A673 (cell line): ENCODE data around the gene ANO4. TPM values are rescaled to one million over a fixed set of nuclear protein-coding genes. Genes with fewer than 3 reads are reported as not detected.

ENCODE experiments used
- BruUV-seq: library from RNA; stranded (reverse); fragments of 400-500 nt; replicated peaks from 2 replicates; lab custom pipeline; 2021; lab: Mats Ljungman, UMichigan
- CTCF ChIA-PET: fragments of 300-600 bp; sonication (Branson Sonifier 250); formaldehyde crosslinking; loops from one replicate; lab custom pipeline; 2022; ENCODE audit warnings: antibody characterized with exemption; lab: Charles Lee
- POLR2A ChIA-PET: fragments of 300-600 bp; sonication (Branson Sonifier 250); formaldehyde crosslinking; loops from one replicate; lab custom pipeline; 2022; ENCODE audit warnings: antibody characterized with exemption; ENCODE audit not compliant: low non-redundant PET; lab: Charles Lee
- DNase-seq: peaks from one replicate; pipeline ENCODE4 v3.0.0-alpha.2; 2015; ENCODE audit warnings: low spot score
- H3K27ac ChIP-seq: fragments of 200-600 bp; sonication (generic); 2 replicates; pipeline ENCODE4 v1.5.1; 2016; ENCODE audit warnings: mixed run types, low read depth, mild to moderate bottlenecking, mixed read lengths, antibody characterized with exemption, low read length; ENCODE audit not compliant: poor library complexity, severe bottlenecking
- H3K27me3 ChIP-seq: fragments of 200-600 bp; sonication (generic); replicated peaks from 2 replicates; pipeline ENCODE4 v1.6.1; 2017; ENCODE audit warnings: mixed run types, low read depth, mild to moderate bottlenecking, mixed read lengths, antibody characterized with exemption, low read length; ENCODE audit not compliant: insufficient read depth, poor library complexity
- H3K36me3 ChIP-seq: fragments of 200-600 bp; sonication (generic); 2 replicates; pipeline ENCODE4 v1.6.1; 2016; ENCODE audit warnings: mixed run types, mild to moderate bottlenecking, mixed read lengths, antibody characterized with exemption, low read length; ENCODE audit not compliant: insufficient read depth, poor library complexity, severe bottlenecking
- H3K4me1 ChIP-seq: fragments of 200-600 bp; sonication (generic); 2 replicates; pipeline ENCODE4 v1.6.1; 2017; ENCODE audit warnings: mixed run types, mild to moderate bottlenecking, mixed read lengths, antibody characterized with exemption, low read length; ENCODE audit not compliant: insufficient read depth, poor library complexity, severe bottlenecking
- H3K4me3 ChIP-seq: fragments of 200-600 bp; sonication (generic); 2 replicates; pipeline ENCODE4 v1.5.1; 2016; ENCODE audit warnings: low read depth, mixed run types, mild to moderate bottlenecking, mixed read lengths, low read length; ENCODE audit not compliant: poor library complexity, severe bottlenecking
- H3K9me3 ChIP-seq: fragments of 200-600 bp; sonication (generic); 2 replicates; pipeline ENCODE4 v1.6.1; 2016; ENCODE audit warnings: mixed run types, low read depth, mild to moderate bottlenecking, mixed read lengths, antibody characterized with exemption, low read length; ENCODE audit not compliant: poor library complexity, severe bottlenecking
- CTCF ChIP-seq: fragments of 300-800, 200-600 bp; sonication (generic); conservative IDR thresholded peaks from 2 replicates; pipeline ENCODE4 v1.5.1; 2017; ENCODE audit warnings: low read depth, mild to moderate bottlenecking, antibody characterized with exemption, low read length, moderate library complexity, mixed read lengths
- EZH2 ChIP-seq: fragments of 200-600 bp; sonication (generic); IDR thresholded peaks from 2 replicates; pipeline ENCODE4 v1.6.1; 2017; ENCODE audit warnings: borderline replicate concordance, low read depth, mild to moderate bottlenecking, mixed read lengths, antibody characterized with exemption, low read length; ENCODE audit not compliant: poor library complexity, severe bottlenecking
- intact Hi-C: fragments of 100-400 bp; cut with micrococcal nuclease; formaldehyde crosslinking; loops from one replicate; pipeline ENCODE4 v1.10.0; 2022; ENCODE audit not compliant: unreplicated experiment
- total RNA-seq: library from RNA; stranded (reverse); gene quantifications from 2 replicates; pipeline ENCODE4 v1.2.3, GENCODE V29; 2021

ANO4 gene
- total RNA-seq, 1 experiment from 2014 or later = 9.3 TPM

- Histone ChIP-seq H3K9me3 (no peaks in the 10 kb centered on the region), H3K36me3 (no peaks in the 10 kb centered on the region), H3K27me3 (no peaks in the 10 kb centered on the region), H3K4me1 (no peaks in the 10 kb centered on the region), H3K4me3 (no peak overlapping the region), H3K27ac (no peak overlapping the region)
- POLR2A ChIA-PET = no interaction called here
- BruUV-seq = no TSS peak
- CTCF ChIA-PET = no interaction called here
- intact Hi-C loops = no loop called here
- TF ChIP-seq CTCF (no peak), EZH2 (no peak)
- DNase-seq = no peak
These were observed 251.2 kb downstream of the ANO4 start for GRCh38 chr12:101045486-101046464.

DNA sequence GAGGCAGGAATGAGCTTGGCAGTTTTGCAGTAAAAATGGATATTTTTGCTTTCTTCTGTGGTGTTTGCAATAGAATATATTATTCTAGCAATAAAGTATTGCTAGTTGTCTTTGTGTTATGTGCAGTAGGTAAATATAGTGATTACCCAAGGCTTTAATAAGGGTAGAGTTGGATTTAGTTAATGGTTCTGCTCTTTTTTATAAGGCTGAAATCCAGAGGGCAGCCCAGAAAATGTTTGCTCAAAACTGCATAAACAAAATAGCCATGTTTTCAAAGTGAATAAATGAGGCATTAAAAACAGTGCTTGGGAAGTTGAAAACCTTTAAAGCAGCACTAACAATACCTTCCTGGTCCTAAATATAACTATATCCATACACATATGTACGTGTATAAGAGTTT, 253.1 kb downstream of the ANO4 start:
- H3K36me3 ChIP-seq = no peaks in the 10 kb centered on the region
- no peak for TF ChIP-seq CTCF
- TF ChIP-seq EZH2 = no peak
- H3K9me3 ChIP-seq = no peaks in the 10 kb centered on the region
- ChIA-PET POLR2A (no interaction called here), CTCF (no interaction called here)
- H3K27ac ChIP-seq = no peak overlapping the region
- H3K27me3 ChIP-seq = no peaks in the 10 kb centered on the region
- no peak for DNase-seq
- H3K4me1 ChIP-seq = no peaks in the 10 kb centered on the region
- no TSS peak for BruUV-seq
- no peak overlapping the region for H3K4me3 ChIP-seq
- intact Hi-C loops = no loop called here

DNA sequence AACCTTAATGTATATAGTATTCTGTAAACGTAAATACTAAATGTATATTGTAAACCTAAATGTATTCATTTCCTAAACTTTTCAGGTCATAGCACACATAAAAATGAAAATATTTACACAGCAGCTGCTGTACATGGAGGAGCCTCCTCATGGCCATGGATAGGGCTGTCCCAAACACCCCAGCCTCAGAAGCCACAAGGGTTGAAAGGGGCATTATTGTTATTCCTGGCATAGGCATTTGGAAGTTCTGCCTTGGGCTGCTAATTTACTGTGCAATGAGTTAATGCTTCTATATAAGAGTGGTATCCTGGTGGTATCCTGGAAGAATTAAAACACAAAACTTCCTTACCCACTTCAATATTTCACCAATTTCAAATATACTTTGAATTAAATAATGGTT, 256.1 kb downstream of the ANO4 start:
- TF ChIP-seq EZH2 (no peak), CTCF (no peak)
- H3K4me1 ChIP-seq = no peaks in the 10 kb centered on the region
- no peaks in the 10 kb centered on the region for H3K27me3 ChIP-seq
- H3K36me3 ChIP-seq = no peaks in the 10 kb centered on the region
- no peak for DNase-seq
- H3K9me3 ChIP-seq = no peaks in the 10 kb centered on the region
- intact Hi-C loops = no loop called here
- no peak overlapping the region for H3K27ac ChIP-seq
- POLR2A ChIA-PET = no interaction called here
- CTCF ChIA-PET = no interaction called here
- no TSS peak for BruUV-seq
- no peak overlapping the region for H3K4me3 ChIP-seq
